ENCODE data around the gene SRCAP. TPM values are rescaled to one million over a fixed set of nuclear protein-coding genes. Genes with fewer than 3 reads are reported as not detected.
A peak's percentile ranks its signal among the peaks of the same experiment; 100 is the strongest.

SRCAP gene
- total RNA-seq, 2 experiments from 2014 or later: 48.4 to 54.0 TPM

GRCh38 chr16:30723725-30724355, 24.9 kb downstream of the SRCAP start:
- H3K4me1 Mint-ChIP-seq (ENCODE audit: low read depth): peaks cover 4% of the 10 kb centered on the region
- no peak overlapping the region for H3K4me3 Mint-ChIP-seq
- H3K27me3 Mint-ChIP-seq: no peaks in the 10 kb centered on the region
- intact Hi-C loops (cut with micrococcal nuclease): no loop called here
- H3K27ac Mint-ChIP-seq: peak overlapping the region; percentile 58
- POLR2A ChIA-PET: interaction anchor here (0.6 to 1.2 kb wide), 2 partner anchors 11 to 12 kb away, joined by 3 read pairs; no protein-coding TSS in a partner anchor
- no peak for DNase-seq
- H3K9me3 Mint-ChIP-seq: no peaks in the 10 kb centered on the region
- CTCF ChIA-PET: interaction anchor here (0.7 kb wide), 1 partner anchor 91 kb away, joined by 3 read pairs; no protein-coding TSS in a partner anchor
- peaks cover 69% of the 10 kb centered on the region for H3K36me3 Mint-ChIP-seq

DNA sequence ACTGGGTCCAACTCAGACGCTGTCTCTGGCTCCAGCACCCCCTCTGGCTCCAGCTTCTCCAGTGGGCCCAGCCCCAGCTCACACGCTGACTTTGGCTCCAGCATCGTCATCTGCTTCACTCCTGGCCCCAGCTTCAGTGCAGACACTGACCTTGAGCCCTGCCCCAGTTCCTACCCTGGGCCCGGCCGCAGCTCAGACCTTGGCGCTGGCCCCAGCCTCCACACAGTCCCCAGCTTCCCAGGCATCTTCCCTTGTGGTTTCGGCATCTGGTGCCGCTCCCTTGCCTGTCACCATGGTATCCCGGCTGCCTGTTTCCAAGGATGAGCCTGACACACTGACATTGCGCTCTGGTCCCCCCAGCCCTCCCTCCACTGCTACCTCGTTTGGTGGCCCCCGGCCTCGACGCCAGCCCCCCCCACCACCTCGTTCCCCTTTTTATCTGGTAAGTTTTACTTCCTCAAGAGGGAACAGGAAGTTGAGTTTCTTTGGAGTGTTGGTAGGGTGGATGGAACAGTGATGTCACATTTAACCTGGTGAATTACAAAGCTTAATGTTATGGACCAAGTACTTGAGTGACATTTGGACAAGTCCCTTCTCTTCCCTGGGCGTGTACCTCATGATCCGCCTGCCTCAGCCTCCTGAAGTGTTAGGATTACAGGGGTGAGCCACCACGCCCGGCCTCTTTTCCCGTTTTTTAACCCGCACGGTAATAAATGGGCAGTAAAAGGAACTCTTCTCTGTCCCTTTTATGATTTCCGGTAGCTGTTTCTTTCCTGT, 25.9 kb downstream of the SRCAP start:
- intact Hi-C loops (cut with micrococcal nuclease): no loop called here
- peak overlapping the region; percentile 42 for H3K27ac Mint-ChIP-seq
- no peak overlapping the region for H3K4me3 Mint-ChIP-seq
- DNase-seq: no peak
- peaks cover 71% of the 10 kb centered on the region for H3K36me3 Mint-ChIP-seq
- ChIA-PET CTCF (no interaction called here), POLR2A (no interaction called here)
- H3K9me3 Mint-ChIP-seq: no peaks in the 10 kb centered on the region
- H3K27me3 Mint-ChIP-seq: no peaks in the 10 kb centered on the region
- peaks cover 4% of the 10 kb centered on the region for H3K4me1 Mint-ChIP-seq (ENCODE audit: low read depth)

GRCh38 chr16:30725418-30725792, 26.4 kb downstream of the SRCAP start:
- intact Hi-C loops (cut with micrococcal nuclease): no loop called here
- Mint-ChIP-seq H3K4me1 (ENCODE audit: low read depth) (peaks cover 4% of the 10 kb centered on the region), H3K27ac (no peak overlapping the region), H3K27me3 (no peaks in the 10 kb centered on the region), H3K36me3 (peaks cover 71% of the 10 kb centered on the region), H3K9me3 (no peaks in the 10 kb centered on the region), H3K4me3 (no peak overlapping the region)
- ChIA-PET CTCF (no interaction called here), POLR2A (no interaction called here)
- DNase-seq: no peak

- peaks cover 9% of the 10 kb centered on the region for H3K4me1 Mint-ChIP-seq (ENCODE audit: low read depth)
- no peak overlapping the region for H3K4me3 Mint-ChIP-seq
- H3K27ac Mint-ChIP-seq: no peak overlapping the region
- H3K9me3 Mint-ChIP-seq: no peaks in the 10 kb centered on the region
- no peaks in the 10 kb centered on the region for H3K27me3 Mint-ChIP-seq
- intact Hi-C loops (cut with micrococcal nuclease): no loop called here
- peaks cover 59% of the 10 kb centered on the region for H3K36me3 Mint-ChIP-seq
- ChIA-PET CTCF (no interaction called here), POLR2A (no interaction called here)
- no peak for DNase-seq
Measured at GRCh38 chr16:30728321-30728720, 29.4 kb downstream of the SRCAP start.

DNA sequence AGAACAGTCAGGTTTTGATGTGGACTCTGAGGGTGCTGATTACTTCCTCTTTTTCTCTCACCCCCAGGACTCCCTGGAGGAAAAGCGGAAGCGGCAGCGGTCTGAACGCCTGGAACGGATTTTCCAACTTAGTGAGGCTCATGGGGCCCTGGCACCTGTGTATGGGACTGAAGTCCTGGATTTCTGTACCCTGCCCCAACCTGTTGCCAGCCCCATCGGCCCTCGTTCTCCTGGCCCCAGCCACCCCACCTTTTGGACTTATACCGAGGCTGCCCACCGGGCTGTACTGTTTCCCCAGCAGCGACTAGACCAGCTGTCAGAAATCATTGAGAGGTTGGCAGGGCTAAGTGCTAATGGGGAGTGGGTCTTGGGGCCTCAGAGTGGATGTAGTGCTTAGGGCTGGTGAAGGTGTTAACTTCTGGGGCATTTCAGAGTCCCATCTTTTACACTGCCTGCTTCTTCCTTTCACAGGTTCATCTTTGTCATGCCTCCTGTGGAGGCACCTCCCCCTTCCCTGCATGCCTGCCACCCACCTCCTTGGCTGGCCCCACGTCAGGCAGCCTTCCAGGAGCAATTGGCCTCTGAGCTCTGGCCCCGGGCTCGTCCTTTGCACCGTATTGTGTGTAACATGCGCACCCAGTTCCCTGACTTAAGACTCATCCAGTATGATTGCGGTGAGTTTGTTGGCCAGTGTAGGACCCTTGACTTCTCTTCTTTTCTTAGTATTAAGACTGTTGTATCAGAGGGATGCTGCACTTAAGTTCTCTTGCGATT, 30.1 kb downstream of the SRCAP start:
- POLR2A ChIA-PET: no interaction called here
- CTCF ChIA-PET: interaction anchor here (1.2 kb wide), 1 partner anchor 116 kb away, joined by 3 read pairs; no protein-coding TSS in a partner anchor
- Mint-ChIP-seq H3K27ac (no peak overlapping the region), H3K27me3 (no peaks in the 10 kb centered on the region), H3K4me3 (no peak overlapping the region), H3K36me3 (peaks cover 59% of the 10 kb centered on the region), H3K4me1 (ENCODE audit: low read depth) (peaks cover 9% of the 10 kb centered on the region), H3K9me3 (no peaks in the 10 kb centered on the region)
- DNase-seq: no peak
- intact Hi-C loops (cut with micrococcal nuclease): no loop called here

GRCh38 chr16:30731411-30731810, 32.4 kb downstream of the SRCAP start:
- peaks cover 9% of the 10 kb centered on the region for H3K4me1 Mint-ChIP-seq (ENCODE audit: low read depth)
- H3K27me3 Mint-ChIP-seq: no peaks in the 10 kb centered on the region
- DNase-seq: no peak
- no peak overlapping the region for H3K4me3 Mint-ChIP-seq
- H3K27ac Mint-ChIP-seq: no peak overlapping the region
- intact Hi-C loops (cut with micrococcal nuclease): no loop called here
- peaks cover 53% of the 10 kb centered on the region for H3K36me3 Mint-ChIP-seq
- H3K9me3 Mint-ChIP-seq: no peaks in the 10 kb centered on the region
- ChIA-PET POLR2A (no interaction called here), CTCF (no interaction called here)

GRCh38 chr16:30736995-30737793, 38.2 kb downstream of the SRCAP start:
- Mint-ChIP-seq H3K9me3 (no peaks in the 10 kb centered on the region), H3K27ac (no peak overlapping the region), H3K36me3 (peaks cover 66% of the 10 kb centered on the region), H3K4me1 (ENCODE audit: low read depth) (peaks cover 16% of the 10 kb centered on the region), H3K27me3 (no peaks in the 10 kb centered on the region), H3K4me3 (no peak overlapping the region)
- POLR2A ChIA-PET: interaction anchor here (0.6 kb wide), 1 partner anchor 11 kb away, joined by 3 read pairs; the partner anchor contains the start of gene PHKG2
- intact Hi-C loops (cut with micrococcal nuclease): no loop called here
- DNase-seq: no peak
- CTCF ChIA-PET: interaction anchor here (1.5 kb wide), 1 partner anchor 204 kb away, joined by 5 read pairs; no protein-coding TSS in a partner anchor

DNA sequence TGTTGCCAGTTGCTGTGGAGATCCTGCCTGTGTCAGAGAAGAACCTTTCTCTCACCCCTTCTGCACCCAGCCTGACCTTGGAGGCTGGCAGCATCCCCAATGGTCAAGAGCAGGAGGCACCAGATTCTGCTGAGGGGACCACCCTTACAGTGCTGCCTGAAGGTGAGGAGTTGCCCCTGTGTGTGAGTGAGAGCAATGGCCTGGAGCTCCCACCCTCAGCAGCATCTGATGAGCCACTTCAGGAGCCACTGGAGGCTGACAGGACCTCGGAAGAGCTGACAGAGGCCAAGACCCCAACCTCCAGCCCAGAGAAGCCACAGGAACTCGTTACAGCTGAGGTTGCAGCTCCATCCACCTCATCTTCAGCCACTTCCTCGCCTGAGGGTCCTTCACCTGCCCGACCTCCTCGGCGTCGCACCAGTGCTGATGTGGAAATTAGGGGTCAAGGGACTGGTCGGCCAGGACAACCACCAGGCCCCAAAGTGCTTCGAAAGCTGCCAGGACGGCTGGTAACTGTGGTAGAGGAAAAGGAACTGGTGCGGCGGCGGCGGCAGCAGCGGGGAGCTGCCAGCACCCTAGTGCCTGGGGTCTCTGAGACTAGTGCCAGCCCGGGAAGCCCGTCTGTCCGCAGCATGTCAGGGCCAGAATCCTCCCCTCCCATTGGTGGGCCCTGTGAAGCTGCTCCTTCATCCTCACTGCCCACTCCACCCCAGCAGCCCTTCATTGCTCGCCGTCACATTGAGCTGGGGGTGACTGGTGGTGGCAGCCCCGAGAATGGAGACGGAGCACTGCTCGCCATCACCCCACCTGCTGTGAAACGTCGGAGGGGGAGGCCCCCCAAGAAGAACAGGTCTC, 39.0 kb downstream of the SRCAP start:
- ChIA-PET POLR2A (interaction anchor here (0.6 to 1.1 kb wide), 2 partner anchors 10 kb away, joined by 3 read pairs; partner anchors contain the start of gene PHKG2), CTCF (interaction anchor here (1.5 kb wide), 1 partner anchor 203 kb away, joined by 5 read pairs; no protein-coding TSS in a partner anchor)
- H3K4me1 Mint-ChIP-seq (ENCODE audit: low read depth): peaks cover 16% of the 10 kb centered on the region
- H3K4me3 Mint-ChIP-seq: no peak overlapping the region
- no peaks in the 10 kb centered on the region for H3K27me3 Mint-ChIP-seq
- H3K27ac Mint-ChIP-seq: no peak overlapping the region
- H3K36me3 Mint-ChIP-seq: peaks cover 63% of the 10 kb centered on the region
- DNase-seq: no peak
- intact Hi-C loops (cut with micrococcal nuclease): no loop called here
- H3K9me3 Mint-ChIP-seq: no peaks in the 10 kb centered on the region

DNA sequence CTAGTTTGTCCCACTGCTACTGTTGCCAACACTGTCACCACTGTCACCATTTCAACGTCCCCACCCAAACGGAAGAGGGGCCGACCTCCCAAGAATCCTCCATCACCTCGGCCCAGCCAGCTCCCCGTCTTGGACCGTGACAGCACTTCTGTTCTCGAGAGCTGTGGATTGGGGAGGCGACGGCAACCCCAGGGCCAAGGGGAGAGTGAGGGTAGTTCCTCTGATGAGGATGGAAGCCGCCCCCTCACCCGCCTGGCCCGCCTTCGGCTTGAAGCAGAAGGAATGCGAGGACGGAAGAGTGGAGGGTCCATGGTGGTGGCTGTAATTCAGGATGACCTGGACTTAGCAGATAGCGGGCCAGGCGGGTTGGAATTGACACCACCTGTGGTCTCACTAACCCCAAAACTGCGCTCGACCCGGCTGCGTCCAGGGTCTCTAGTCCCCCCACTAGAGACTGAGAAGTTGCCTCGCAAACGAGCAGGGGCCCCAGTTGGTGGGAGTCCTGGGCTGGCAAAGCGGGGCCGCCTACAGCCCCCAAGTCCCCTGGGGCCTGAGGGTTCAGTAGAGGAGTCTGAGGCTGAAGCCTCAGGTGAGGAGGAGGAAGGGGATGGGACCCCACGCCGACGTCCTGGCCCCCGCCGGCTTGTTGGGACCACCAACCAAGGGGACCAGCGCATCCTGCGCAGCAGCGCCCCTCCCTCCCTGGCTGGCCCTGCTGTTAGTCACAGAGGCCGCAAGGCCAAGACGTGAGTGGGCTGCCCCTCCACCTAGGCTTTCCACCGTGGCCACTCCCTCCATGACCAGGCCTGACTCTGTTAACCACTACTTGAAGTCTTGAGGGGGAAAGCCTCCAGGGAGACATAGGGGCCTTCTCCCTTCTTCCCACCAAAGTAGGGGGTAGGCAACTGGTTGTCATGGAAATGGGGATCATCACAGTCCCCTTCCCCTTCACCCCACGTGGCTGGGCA, 40.3 kb downstream of the SRCAP start:
- Mint-ChIP-seq H3K27ac (no peak overlapping the region), H3K4me3 (no peak overlapping the region), H3K9me3 (no peaks in the 10 kb centered on the region), H3K36me3 (peaks cover 56% of the 10 kb centered on the region), H3K4me1 (ENCODE audit: low read depth) (peaks cover 19% of the 10 kb centered on the region), H3K27me3 (no peaks in the 10 kb centered on the region)
- CTCF ChIA-PET: interaction anchor here (1.5 kb wide), 1 partner anchor 202 kb away, joined by 5 read pairs; no protein-coding TSS in a partner anchor
- POLR2A ChIA-PET: interaction anchor here (1.1 kb wide), 1 partner anchor 9 kb away, joined by 3 read pairs; the partner anchor contains the start of gene PHKG2
- intact Hi-C loops (cut with micrococcal nuclease): no loop called here
- DNase-seq: no peak
